ENCODE results near the gene SATB2. TPM values are rescaled to one million over a fixed set of nuclear protein-coding genes. Genes with fewer than 3 reads are reported as not detected.

SATB2 gene
- total RNA-seq, 1 donor from 2014 or later, result 3.9 TPM

DNA sequence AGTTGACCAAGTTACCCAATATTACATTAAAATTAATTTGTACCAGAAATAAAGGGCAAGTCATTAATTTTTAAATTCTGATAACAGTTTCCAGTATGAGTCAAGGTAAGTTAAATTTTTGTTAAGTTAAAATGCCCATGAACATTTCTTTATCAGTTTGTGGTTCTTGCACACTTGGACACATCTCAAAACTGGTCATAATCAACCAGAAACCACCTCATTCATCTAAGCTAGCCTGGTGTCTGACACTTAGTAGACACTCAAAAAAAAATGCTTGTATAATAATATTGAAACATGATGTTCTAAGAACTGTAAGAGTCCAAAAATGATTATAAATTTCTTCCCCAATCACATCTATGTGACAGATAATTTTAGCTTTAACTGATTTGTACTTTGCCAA, 62.4 kb downstream of the SATB2 start:
- H3K27me3 ChIP-seq, result no peaks in the 10 kb centered on the region
- no peaks in the 10 kb centered on the region for H3K4me1 ChIP-seq
- H3K9me3 ChIP-seq, result no peaks in the 10 kb centered on the region
- TF ChIP-seq, protein P1, sequence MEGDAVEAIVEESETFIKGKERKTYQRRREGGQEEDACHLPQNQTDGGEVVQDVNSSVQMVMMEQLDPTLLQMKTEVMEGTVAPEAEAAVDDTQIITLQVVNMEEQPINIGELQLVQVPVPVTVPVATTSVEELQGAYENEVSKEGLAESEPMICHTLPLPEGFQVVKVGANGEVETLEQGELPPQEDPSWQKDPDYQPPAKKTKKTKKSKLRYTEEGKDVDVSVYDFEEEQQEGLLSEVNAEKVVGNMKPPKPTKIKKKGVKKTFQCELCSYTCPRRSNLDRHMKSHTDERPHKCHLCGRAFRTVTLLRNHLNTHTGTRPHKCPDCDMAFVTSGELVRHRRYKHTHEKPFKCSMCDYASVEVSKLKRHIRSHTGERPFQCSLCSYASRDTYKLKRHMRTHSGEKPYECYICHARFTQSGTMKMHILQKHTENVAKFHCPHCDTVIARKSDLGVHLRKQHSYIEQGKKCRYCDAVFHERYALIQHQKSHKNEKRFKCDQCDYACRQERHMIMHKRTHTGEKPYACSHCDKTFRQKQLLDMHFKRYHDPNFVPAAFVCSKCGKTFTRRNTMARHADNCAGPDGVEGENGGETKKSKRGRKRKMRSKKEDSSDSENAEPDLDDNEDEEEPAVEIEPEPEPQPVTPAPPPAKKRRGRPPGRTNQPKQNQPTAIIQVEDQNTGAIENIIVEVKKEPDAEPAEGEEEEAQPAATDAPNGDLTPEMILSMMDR (IDR thresholded peaks at IDR 0.05), result no peak
- intact Hi-C loops (cut with DNase I), result no loop called here
- no peaks in the 10 kb centered on the region for H3K36me3 ChIP-seq
- no peak for ATAC-seq
- H3K27ac ChIP-seq, result no peak overlapping the region
- no peak for DNase-seq
- no peak overlapping the region for H3K4me3 ChIP-seq

DNA sequence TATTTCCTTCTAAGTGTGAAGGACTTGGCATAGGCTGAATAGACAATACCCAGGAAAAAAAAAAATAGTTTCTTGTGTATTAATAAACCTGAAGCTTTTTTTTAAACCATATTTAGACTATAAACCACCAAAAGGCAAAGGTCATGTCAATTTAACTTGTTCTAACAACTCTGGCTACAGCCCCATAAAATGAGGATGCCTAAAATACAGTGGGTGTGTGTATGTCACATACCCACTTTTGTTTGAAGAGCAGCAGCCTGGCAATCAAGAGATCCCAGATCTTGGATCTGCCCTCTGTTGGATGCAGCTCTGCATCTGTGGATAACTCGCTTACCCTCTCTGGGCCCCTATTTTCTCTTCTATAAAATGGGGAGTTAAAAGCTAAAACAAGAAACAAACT, 65.4 kb downstream of the SATB2 start:
- no peaks in the 10 kb centered on the region for H3K27me3 ChIP-seq
- H3K36me3 ChIP-seq, result no peaks in the 10 kb centered on the region
- H3K9me3 ChIP-seq, result no peaks in the 10 kb centered on the region
- H3K4me3 ChIP-seq, result no peak overlapping the region
- TF ChIP-seq, protein P1 (IDR thresholded peaks at IDR 0.05), result no peak
- no peaks in the 10 kb centered on the region for H3K4me1 ChIP-seq
- H3K27ac ChIP-seq, result no peak overlapping the region
- intact Hi-C loops (cut with DNase I), result no loop called here
- ATAC-seq, result no peak
- no peak for DNase-seq

DNA sequence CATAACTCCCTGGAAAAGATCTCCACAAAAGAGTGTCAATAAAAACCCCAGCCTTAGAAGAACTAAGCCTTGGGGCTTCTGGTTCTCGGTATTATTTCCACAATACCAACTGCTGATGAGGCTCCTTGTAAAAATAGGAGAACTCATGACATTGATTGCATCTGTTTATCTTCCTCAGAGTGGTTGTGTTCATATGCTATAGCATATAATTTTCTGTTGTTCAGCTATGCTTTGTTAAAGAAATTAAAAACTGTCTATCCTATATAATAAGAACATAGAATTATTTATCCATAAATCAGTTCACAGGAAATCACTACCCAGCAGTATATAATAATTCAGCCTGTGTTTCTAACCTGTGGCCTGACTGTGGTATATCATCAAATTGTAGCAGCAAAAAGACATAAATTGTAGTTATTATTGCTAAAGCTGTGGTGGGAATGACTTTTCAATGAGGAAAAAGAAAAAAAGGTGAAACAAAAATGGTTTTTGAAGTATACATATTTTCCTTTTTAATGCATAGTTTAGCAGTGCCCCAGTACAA, 68.9 kb downstream of the SATB2 start:
- ATAC-seq, result no peak
- Histone ChIP-seq H3K4me1 (no peaks in the 10 kb centered on the region), H3K4me3 (no peak overlapping the region), H3K27ac (no peak overlapping the region), H3K36me3 (no peaks in the 10 kb centered on the region), H3K27me3 (no peaks in the 10 kb centered on the region), H3K9me3 (no peaks in the 10 kb centered on the region)
- TF ChIP-seq, protein P1 (IDR thresholded peaks at IDR 0.05), result no peak
- intact Hi-C loops (cut with DNase I), result no loop called here
- no peak for DNase-seq

DNA sequence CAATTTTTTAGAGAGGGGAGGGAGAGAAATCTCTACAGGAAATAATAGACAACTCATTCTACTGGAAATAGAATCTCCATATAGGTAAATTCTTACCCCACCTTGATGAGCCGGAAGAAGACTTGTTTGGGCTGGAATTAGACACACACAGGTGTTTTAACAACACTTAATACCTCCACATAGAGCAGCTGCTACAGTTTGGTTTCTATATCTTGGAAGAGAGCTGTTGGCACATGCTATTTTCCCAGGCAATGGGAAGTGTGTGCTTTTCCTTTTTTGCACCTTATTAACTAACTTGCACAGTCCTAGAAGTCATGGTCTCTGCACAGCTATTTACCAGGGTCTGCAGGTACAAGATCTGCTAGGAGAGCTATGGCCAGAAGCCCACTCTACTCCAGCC, 73.7 kb downstream of the SATB2 start:
- no peak overlapping the region for H3K4me3 ChIP-seq
- H3K9me3 ChIP-seq, result no peaks in the 10 kb centered on the region
- H3K36me3 ChIP-seq, result no peaks in the 10 kb centered on the region
- no peak for ATAC-seq
- no peak for DNase-seq
- intact Hi-C loops (cut with DNase I), result no loop called here
- TF ChIP-seq, protein P1 (IDR thresholded peaks at IDR 0.05), result no peak
- H3K27me3 ChIP-seq, result no peaks in the 10 kb centered on the region
- no peak overlapping the region for H3K27ac ChIP-seq
- no peaks in the 10 kb centered on the region for H3K4me1 ChIP-seq

DNA sequence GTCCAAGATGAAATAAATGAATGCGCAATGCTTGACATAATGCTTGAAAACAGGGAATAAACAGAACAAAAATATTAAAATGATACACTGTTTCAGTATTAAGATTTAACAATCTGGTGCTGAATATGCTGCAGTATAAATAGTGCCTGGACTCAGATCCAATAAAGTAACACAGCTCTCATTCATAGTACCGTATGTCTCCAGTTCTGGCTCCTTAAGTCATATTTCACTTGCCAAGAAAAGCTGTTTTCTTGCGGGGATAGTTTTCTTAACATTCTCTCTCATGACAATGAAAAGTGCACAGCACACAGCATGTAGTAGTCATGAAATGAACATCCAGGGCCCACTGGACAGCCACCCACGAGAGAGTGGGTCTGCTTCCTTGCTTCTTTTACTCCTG, 74.7 kb downstream of the SATB2 start:
- TF ChIP-seq, protein P1 (IDR thresholded peaks at IDR 0.05), result no peak
- no peaks in the 10 kb centered on the region for H3K27me3 ChIP-seq
- H3K9me3 ChIP-seq, result no peaks in the 10 kb centered on the region
- H3K4me3 ChIP-seq, result no peak overlapping the region
- ATAC-seq, result no peak
- no peaks in the 10 kb centered on the region for H3K4me1 ChIP-seq
- intact Hi-C loops (cut with DNase I), result no loop called here
- DNase-seq, result no peak
- H3K27ac ChIP-seq, result no peak overlapping the region
- H3K36me3 ChIP-seq, result no peaks in the 10 kb centered on the region

DNA sequence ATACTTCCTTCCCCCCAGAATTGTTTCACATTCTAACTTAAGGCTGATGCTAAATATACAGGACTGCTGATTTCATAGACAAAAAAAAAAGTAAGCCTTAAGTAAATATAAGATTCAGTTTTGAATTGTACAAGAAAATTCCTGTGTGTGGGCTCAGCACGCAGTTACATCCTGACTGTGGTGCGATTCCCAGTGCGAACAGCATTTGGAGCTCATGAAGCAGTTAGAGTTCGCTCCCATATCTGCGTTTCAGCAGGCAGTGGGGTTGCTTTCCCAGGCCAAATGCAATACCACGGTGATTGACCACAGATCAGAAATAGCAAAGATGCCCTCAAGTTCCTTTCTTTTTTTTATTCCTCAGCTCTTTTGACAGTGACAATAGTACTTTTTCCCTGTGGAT, 75.6 kb downstream of the SATB2 start:
- intact Hi-C loops (cut with DNase I), result no loop called here
- Histone ChIP-seq H3K36me3 (no peaks in the 10 kb centered on the region), H3K4me3 (no peak overlapping the region), H3K27ac (no peak overlapping the region), H3K9me3 (no peaks in the 10 kb centered on the region), H3K27me3 (no peaks in the 10 kb centered on the region), H3K4me1 (no peaks in the 10 kb centered on the region)
- no peak for ATAC-seq
- TF ChIP-seq, protein P1 (IDR thresholded peaks at IDR 0.05), result no peak
- DNase-seq, result no peak

Data from upper lobe of right lung (tissue), 1 donor.